ENCODE measurements around the gene ATP5F1D.

The ATP5F1D gene

DNA sequence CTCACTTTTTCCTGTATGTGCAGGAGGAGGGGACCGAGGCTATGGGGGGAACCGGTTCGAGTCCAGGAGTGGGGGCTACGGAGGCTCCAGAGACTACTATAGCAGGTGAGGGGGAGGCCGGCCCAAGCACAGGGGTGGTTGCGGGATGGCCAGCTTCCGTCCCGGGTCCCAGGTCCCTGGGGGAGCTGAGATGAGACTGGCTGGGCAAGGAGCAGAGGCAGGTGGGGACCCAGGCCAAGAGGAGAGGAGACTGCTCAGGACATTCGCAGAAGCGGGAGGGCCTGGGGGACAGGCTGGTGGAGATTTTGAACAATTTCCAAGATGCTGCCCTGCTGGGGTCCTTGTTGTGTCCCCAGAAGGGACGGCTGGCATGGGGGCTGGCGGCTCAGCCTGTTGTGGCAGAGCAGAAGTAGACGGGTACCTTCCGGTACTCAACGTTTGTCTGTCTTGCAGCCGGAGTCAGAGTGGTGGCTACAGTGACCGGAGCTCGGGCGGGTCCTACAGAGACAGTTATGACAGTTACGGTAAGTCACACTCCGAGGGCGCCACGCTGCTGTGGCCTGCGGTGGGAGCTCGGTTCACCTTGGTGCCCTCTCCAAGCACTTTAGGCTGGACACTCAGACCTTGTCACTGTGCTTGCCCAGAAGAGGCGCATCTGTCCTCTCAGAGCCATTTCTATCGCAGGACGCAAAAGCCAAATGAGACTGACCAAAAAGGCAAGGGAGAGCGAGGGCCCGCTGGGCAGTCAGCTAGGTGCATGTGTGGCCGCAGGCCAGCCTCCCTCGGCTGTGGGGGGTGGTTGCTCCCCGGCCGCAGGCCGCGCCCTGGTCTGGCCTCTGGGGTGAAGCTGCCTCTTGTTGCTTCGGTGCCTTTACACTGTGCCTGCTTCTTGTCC is 30.2 kb downstream of the ATP5F1D start:
- no peak for DNase-seq

DNA sequence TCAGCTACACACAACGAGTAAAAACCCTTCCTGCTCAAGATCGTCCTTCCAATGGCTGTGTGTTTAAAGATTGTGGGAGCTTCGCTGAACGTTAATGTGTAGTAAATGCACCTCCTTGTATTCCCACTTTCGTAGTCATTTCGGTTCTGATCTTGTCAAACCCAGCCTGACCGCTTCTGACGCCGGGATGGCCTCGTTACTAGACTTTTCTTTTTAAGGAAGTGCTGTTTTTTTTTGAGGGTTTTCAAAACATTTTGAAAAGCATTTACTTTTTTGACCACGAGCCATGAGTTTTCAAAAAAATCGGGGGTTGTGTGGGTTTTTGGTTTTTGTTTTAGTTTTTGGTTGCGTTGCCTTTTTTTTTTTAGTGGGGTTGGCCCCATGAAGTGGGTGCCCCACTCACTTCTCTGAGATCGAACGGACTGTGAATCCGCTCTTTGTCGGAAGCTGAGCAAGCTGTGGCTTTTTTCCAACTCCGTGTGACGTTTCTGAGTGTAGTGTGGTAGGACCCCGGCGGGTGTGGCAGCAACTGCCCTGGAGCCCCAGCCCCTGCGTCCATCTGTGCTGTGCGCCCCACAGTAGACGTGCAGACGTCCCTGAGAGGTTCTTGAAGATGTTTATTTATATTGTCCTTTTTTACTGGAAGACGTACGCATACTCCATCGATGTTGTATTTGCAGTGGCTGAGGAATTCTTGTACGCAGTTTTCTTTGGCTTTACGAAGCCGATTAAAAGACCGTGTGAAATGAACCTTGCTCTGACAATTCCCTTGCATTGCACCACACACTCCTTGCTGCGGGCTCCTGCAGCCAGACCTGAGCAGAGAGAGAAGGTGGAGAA is 31.1 kb downstream of the ATP5F1D start:
- DNase-seq: no peak

DNA sequence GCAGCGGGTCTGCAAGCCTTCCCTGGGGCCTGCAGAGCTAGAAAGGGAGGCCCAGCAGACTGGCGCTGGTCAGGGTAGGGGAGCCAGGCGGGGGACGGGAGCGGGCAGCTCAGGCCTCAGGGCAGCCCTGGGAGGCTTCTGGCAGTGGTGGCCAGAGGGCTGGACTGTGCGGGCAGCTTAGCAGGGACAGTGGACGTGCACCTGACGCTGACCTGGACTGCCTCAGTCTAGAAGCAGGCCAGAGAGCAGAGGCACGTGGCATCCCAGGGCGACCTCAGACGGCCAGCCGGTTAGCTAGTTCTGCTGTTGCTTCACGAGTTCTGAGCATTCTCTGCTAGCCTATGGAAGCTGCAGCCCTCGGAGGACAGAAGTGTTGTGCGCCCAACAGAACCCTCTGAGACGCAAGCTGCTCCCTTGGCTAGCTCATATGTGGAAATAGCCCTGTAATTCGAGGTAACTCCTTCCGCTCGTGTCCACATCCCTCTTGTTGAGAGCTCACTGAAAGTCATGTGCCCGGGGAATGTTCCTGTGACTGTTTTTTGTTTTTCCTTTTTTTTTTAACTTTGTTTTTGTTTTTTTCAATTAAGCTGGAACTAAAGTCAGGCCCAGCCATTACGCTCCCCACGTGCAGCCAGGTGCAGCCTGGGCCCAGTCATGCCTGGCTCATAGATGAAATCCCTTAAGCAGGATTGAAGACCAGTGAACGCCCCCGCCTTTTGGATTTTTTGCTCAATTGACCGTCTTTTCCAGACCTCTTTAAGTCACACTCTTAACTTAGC is 31.9 kb downstream of the ATP5F1D start:
- DNase-seq: no peak

DNA sequence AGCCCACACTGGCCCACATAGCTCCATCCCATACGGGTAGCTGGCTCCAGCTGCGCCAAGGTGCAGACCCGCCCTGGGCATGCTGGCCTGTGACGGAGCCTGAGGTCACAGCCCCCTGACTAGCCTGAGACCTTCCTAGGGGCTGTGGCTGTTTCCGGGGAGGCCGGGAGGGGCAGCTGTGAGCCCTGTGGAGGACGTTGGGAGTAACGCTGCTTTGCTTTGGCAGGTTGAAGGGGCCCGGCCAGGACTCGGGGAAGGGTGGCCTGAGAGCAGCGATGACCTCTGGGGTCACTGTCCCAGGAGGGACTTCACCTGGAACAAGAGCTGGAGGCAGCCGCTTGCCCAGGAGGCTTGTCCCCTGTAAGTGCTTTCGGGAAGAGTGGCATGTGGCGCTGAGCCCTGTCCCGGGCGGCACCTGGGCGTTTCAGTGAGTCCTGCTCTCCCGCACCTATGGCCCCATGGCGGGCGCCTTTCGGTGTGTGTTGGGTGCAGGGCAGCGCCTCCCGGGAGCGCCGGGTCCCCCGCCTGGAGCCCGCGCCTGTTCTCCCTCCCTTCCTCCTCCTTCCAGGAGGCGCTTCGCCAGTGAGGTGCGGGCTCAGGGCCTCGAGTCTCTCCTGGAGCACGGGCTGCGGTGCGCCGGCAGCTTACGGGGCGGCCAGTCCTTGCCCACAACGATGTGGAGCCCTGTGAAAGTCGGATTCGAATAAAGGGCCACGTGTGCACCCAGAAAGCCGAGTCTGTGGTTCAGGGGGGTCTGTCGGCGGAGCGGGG is 32.7 kb downstream of the ATP5F1D start:
- DNase-seq: no peak

DNA sequence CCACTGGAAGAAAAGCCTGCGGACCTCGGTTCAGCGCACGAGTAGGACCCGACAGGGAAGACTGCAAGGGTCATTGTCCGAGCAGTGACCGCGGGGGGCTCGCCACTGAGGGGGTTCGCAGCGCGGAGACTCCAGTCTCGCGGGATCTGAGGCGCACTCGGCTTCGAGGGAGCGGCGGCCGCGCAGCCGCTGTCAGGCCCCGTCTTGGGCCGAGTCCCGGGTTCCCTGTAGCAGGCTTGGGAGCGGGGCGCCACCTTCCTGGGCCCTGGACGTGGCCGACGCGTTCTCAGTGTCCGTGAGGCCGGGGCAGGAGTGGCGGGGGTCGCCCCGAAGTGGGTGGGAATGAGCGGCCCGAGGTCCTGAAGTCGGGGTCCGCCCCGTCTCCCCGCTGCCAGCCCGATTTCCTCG is 33.3 kb downstream of the ATP5F1D start:
- no peak for DNase-seq

DNA sequence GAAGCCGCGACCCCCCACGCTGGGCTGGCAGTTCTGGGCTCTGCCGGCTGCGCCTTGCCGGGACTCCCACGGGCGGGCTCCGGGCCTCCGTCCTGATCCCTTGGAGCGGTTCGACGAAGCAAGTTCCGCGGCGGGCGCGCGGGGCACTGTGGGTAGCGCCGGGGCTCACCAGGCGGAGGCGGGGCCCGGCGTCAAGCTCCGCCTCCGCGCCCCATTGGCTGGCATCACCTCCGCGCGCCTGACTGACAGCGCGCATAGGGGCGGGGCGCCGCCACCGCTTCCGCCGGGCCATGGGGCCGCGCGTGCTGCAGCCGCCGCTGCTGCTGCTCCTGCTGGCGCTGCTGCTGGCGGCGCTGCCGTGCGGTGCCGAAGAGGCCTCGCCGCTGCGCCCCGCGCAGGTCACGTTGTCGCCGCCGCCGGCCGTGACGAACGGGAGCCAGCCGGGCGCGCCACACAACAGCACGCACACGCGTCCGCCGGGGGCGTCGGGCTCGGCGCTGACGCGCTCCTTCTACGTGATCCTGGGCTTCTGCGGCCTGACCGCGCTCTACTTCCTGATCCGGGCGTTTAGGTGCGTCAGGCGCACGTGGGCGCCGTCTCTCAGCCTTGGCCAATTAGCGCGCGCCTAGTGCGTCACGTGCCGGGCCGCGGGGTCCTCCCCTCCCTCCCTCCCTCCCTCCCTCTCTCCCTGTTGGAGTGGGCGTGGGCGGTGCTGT is 33.9 kb downstream of the ATP5F1D start, which contains the start of gene FAM174C:
Gene FAM174C (plus strand): TSS at position 271 of the 716 bp plus-strand sequence. CDS start 20 bp downstream, at position 291.
- DNase-seq: peak; percentile 94

DNA sequence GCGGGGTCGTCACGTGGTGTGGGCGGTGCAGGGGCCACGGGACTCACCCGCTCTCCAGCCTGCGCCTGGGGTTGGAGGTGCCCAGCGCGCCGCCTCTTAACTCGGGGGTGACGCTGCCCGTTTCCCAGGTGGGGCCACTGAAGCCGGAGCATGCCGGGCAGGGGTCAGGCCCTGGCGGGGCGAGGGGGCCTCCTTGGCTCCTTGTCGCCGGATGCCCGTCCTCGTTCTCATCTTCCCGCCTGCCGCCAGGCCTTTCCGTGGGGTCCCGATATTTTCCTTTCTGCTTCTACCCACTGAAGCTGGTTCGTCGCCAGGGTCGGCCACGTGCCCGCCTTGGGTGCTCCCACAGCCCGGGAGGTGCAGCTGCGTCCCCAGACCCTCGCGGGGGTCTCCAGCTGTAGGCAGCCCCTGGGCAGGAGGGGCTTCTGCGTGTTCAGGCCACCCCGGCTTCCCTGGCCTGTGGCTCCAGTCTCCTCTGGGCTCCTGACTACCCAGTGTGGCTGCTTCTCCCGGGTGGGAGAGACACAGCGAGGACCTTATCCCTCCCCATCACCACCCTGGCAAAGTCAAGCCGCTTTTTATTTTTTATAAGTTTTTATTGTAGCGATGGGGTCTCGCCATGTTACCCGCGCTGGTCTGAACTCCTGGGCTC is 34.6 kb downstream of the ATP5F1D start:
- no peak for DNase-seq

DNA sequence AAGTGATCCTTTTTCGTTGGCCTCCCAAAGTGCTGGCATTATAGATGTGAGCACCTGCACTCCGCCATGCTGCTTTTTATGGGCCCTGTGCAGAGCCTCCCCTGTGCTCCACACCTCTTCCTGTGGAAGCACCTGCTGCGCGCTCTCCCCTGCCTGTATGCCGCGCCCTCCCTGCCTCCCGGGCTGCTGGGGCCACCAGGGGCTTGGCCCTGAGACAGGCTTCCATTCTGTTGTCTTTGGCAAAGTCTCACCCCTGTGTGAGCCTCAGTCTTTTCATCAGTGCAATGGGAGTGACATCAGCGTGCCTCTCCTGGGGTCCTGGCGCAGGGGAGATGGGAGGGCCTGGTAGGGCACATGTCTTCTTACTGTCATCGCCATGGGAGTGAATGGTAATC is 35.1 kb downstream of the ATP5F1D start:
- no peak for DNase-seq

DNA sequence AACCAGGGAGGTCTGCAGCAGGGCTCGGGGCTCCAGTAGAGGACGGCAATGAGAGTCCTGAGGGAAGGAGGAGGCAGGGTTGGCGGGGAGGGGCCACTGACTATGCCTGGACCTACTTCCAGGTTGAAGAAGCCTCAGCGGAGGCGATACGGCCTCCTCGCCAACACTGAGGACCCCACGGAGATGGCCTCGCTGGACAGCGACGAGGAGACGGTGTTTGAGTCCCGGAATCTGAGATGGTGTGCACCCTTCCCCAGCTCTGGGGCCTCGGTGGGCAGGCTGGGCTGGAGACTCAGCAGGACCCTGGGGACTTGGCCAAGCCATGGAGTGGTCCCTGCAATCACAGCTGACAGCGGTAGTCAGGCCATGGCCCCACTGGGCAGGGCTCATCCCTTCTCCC is 35.5 kb downstream of the ATP5F1D start:
- DNase-seq: no peak

DNA sequence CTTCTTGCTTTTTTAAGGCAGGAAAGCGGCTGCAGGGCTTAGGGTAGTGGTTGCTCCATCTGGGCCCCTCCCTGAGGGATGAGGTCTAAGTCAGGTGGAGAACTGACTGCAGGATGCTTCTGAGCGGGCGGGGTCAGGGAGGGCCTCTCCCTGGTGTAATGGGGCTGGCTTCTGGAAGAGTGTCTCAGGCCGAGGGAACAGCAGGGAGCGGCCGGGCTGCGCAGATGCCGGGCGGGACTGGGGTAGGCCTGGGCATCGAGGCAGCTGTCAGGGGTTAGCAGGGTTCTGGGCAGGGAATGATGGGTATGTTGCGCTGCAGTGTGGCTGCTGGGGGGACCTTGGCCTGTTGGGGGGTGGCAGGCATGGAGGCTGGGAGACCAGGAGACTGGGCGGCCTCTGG is 36.5 kb downstream of the ATP5F1D start:
- no peak for DNase-seq

DNA sequence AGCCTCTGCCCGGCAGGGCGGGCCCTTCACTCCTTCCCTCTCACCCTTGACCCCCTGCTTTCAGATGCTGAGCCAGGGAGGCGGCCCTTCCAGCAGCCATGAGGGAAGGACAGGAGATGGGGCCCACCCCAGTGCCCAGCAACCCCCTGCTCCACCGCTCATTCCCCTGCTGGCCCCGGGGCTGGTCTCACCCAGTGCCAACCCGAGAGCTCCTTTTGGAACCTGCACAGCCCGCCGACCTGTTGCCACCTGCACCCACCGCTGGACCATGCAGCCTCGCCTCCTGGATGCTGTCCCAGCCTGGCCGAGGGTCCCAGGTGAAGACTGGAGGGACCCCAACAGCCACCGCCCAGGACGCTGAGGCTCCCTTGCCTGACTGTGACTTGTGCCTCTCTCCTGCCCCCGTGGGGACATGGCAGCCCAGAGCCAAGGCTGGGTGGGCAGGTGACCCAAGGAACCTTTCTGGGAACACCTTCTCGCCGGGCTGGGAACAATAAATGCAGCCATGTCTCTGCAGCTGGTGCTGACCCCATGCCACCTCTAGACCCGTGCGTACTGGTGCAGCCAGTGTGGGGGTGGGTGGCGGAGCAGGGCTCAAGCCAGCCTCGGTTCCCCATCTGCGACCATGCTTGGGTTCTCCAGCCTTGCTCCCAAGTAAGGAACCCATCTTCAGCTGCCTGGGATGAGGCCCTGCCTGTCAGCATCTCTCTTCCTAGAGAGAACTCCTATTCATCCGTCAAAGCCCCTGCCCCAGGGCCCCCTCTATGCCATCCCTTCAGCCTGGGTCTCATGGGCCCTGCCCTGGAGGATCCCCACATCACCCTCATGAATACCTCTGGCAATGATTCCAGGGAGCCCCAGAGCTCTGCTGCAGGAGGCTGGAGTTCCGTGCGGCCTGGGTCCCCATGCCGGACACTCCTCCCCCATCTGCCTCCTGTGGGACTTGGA is 37.4 kb downstream of the ATP5F1D start:
- DNase-seq: no peak

DNA sequence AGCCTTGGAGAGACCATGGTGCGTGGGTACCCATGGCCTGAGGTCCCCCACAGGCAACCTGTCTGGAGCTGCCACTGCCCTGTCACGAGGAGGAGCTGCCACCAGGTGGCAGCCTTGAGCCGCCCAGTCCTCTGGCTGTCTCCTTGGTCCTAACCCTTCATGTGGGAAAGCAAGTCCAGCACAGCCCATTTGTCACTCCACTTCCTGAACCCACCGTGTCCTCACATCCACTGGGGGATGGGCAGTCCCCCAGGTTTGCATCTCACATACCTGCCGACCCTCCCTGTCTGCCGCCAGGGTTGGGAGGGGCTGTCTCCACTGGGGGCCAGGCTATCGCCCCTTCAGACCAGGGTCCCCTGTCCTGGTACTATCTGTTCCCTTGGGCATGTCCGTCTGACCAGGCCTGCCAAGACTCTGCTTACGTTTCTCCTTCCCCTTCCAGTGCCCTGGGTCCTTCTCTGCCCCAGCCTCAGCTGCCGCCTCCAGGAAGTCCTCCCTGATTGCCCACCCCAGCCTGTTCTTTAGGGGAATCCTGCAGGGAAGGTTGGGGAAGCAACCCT is 38.3 kb downstream of the ATP5F1D start:
- peak; percentile 66 for DNase-seq

DNA sequence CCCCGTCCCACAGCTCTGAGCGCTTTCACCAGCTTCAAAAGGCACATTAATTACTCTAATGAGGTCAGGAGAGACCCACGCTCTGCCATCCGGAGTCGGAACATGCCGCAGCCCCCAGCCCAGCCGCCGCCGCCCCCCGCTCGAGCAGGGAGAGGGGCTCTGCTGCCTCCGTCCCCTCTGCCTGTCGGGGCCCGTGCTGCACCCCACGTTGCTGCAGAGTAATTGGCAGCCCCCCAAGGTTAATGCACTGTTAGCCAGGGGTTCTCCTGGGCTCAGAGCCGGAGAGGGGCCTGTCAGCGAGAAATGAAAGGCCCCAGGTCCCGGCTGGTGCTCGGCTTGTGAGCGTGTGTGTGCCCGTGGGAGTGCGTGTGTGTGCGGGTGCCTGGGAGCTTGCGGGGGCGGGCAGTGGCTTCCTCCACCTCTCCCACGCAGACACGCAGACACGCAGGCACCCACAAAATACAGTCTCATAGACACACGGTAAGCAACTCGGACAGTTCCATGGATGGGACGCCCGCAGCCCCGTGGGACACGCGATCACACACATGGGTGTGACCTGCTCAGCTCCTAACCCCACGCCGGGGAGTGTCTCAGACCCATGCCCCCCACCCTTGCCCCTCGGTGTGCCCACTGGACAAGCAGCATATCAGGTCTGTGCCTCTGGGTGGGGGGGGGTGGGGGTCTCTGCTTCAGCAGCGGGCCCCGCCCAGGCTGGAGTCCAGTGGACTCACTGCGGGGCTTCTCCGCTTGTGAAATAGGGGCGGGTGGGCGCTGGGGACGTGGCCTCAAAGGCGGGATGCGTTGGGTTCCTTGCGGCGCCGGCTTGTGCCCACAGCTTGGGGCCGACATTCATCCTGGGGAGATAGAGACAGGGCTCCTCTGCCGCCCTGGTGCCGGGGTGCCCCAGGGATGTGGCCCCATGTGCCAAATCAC is 39.4 kb downstream of the ATP5F1D start:
- no peak for DNase-seq

DNA sequence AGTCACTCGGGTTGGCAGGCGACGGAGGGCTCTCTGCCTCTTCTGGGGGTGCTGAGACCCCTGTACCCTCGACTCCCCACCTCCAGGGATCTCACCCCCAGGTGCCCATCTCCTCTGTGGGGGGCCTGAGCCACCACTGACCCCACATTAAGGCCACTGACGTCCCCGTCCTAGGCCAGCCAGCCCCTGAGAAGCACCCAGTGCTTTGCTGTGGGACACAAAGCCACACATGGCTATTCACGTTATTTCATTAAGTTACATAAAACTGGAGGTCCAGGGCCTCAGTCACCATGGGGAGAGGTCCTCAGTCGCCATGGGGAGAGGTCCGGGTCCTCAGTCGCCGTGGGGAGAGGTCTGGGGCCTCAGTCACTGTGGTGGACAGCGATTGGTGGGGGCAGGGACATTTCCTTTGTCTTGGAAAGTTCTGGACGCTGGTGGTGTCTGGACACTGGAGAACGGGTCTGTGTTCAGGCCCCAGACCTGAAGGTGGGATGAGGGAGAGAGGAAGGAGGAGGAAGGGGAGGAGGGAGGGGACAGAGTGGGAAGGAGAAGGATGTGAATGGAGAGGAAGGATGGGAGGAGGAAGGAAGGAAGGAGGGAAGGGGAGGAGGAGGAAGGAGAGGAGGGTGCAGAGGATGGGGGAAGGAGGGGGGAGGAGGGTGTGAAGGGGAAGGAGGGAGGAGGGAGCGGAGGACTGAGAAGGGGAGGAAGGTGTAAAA is 40.2 kb downstream of the ATP5F1D start:
- no peak for DNase-seq

DNA sequence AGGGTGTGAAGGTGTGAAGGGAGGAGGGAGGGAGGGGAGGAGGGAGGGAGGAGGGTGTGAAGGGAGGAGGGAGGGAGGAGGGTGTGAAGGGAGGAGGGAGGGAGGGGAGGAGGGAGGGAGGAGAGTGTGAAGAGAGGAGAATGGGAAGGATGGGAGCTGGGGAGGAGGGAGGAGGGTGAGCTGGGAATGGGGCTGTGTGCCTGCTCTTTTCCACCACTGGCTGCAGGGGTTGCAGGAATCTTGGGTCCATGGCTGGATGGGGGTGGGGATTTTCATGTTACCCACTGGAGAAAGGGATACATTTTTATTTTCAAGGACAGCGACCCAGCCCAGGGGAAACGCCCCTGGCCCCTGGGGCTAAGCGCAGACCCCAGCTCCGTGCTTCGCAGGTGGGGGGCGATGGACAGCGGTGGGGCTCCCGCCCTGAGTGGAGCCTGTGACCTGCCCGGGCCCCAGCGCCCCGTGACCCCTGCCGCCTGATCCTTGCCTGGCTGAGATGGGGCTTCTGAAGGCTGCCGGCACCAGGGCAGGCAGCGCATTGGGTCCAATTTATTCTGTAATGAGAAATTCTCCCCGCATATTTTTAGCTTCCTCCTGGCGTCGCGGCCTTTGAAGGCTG is 41.1 kb downstream of the ATP5F1D start:
- DNase-seq: no peak

DNA sequence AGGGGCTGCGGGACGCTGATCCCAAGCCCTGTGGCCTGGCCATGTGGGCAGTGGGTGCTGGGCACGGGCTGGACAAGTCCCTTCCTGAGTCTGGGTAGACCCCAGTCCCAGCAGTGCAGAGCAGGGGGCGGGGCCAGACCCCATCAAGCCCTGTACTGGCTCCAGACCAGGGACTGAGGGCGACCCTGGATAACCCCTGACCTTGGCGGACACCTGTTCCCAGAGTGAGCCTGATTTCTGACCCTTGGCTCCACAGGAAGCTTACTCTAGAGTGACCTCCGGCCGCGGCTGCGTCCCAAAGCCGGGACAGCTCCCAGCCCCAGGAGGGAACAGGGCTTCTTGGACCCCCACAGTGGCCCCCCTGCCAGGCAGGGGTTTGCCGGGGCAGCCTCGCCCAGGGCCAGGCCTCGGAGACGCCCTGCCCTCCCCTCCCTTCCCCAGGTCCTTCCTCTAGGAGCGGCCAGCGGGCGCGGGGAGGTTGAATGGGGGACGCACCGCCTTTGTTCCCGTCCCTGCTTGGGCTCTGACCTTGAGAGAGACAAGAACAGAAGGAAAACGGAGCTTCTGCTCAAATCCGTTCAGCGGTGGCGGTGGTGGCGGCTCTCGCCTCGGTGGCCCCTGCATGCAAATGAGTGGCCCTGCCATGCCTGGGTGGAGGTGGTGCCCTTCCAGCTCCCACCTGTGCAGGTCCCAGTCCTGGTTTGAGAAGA is 41.8 kb downstream of the ATP5F1D start:
- no peak for DNase-seq

DNA sequence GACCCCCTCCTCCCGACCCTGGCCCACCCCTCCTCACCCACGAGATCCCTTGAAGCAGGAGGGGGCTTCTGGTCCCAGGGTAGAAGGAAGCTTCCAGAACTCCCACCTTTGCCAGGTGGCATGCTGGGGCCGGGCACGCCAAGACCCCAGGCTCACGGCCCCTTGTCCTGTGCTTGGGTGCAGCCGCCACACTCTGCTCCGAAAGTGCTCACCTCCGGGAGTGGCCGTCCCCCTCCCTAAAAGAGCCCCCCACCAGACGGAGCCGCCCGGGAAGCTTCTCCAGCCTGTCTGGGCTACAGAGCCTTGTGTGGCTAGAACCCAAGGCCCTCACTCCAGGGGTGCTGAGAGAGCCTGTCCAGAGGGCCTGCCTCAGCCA is 42.4 kb downstream of the ATP5F1D start:
- no peak for DNase-seq
